ENCODE data around the gene H2BW1.
"Not testable (repeated sequence)": the region's sequence is repeated elsewhere in the genome, so short reads cannot be mapped to it uniquely, and the experiment has no call there.

The H2BW1 gene, protein sequence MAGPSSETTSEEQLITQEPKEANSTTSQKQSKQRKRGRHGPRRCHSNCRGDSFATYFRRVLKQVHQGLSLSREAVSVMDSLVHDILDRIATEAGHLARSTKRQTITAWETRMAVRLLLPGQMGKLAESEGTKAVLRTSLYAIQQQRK

DNA sequence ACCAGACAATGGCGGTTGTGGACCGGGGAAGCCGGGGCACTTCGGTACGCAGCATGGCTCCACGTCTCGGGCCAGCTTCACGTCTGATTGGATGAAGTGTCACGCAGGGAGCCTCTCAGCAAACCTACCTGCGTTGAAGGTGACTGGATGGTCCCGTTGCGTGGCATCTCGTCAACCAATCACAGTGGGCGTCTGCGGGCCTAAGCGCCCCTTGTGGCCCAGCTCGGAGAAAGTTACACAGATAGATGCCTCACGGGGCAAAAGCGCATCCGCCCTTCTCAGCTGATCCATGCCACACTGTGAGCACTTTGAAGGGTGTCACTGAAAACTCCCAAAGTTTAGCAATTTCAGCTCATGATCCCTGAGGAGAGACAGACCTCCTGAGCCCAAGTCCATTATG, at the start of gene H2BW1:
Gene H2BW1 (minus strand): TSS at position 103 of the 400 bp plus-strand sequence. CDS start 132 bp downstream, outside the sequence.
- no peak for DNase-seq

DNA sequence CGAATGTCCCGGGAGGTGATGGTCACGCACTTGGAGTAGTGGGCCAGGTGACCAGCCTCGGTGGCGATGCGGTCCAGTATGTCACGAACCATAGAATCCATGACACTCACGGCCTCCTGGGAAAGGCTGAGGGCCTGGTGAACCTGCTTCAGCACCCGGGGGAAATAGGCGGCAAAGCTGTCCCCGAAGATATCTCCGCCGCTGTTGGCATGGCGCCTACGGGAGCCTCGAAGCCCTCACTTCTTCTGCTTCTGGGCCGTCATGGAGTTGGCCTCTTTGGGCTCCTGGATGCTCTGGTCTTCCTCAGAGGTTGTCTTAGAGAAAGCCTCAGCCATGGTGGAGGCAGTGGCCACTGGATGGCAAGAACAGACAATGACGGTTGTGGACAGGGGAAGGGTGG, 49.1 kb upstream of the H2BW1 start:
- DNase-seq, result not testable (repeated sequence)

DNA sequence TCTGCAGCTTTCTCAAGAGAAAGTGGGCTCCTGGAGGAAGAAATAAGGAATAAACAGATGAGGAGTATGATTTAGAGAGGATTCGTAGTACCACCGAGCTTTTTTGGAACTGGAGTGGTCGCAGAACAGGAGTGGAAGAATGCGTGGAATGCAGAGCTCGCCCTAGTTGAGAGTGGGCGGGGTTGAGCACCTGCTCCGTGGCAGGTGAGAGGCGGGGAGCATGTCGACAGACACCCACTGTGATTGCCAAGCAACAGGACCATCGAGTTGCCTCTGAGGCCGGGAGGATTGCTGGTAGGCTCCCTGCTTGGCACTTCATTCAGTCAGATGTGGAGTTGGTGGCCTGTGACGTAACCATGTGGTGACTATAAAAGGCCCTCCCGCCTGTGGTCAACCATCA, 41.4 kb upstream of the H2BW1 start:
- DNase-seq, result not testable (repeated sequence)

DNA sequence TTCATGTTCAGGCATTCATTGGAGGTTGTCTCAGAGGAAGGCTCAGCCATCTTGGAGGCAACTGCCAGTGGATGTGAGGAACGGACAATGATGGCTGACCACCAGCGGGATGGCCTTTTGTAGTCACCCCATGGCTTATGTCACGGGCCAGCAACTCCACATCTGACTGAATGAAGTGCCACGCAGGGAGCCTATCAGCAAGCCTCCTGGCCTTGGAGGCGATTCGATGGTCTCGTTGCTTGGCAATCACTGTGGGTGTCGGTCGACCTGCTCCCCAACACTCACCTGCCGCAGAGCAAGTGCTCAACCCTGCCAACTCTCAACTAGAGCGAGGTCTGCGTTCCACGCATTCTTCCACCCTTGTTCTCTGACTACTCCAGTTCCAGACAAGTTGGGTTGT, 33.7 kb upstream of the H2BW1 start:
- DNase-seq, result no peak

DNA sequence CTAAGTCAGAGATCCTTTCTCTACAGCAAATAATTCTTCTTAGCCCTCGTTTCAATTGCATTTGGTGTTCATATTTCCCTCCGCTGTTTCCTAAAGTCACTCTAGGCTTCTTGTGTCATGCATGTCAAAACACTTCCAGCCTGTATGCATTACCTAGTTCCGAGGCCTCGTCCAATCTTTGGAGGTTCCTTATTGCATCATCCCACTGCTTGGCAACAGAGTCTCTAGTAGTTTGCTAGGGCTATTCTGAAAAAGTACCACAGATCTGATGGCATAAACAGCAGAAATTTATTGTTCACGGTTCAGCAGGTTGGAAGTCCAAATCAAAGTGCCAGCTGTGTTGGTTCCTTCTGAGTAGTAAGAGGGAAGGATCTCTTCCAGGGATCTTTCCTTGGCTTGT, 32.1 kb upstream of the H2BW1 start:
- DNase-seq, result no peak

DNA sequence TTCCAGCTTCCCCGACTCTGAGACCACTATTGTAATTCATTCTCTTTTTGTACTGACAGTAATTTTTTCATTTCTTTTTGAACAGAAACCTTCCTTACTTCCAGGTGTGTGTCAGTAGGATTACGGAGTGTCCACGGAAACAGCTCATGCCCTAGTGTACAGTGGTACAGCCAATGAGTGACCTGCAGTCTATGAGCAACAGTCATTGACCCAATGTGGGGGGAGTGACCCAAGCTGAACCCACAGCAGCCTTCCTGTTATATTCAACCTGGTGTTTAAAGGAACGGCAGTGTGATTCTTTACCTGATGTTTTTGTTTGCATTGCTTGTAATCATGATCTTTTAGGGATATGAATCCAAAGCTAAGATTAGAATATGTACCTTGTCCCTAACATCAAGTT, 27.5 kb upstream of the H2BW1 start:
- no peak for DNase-seq

DNA sequence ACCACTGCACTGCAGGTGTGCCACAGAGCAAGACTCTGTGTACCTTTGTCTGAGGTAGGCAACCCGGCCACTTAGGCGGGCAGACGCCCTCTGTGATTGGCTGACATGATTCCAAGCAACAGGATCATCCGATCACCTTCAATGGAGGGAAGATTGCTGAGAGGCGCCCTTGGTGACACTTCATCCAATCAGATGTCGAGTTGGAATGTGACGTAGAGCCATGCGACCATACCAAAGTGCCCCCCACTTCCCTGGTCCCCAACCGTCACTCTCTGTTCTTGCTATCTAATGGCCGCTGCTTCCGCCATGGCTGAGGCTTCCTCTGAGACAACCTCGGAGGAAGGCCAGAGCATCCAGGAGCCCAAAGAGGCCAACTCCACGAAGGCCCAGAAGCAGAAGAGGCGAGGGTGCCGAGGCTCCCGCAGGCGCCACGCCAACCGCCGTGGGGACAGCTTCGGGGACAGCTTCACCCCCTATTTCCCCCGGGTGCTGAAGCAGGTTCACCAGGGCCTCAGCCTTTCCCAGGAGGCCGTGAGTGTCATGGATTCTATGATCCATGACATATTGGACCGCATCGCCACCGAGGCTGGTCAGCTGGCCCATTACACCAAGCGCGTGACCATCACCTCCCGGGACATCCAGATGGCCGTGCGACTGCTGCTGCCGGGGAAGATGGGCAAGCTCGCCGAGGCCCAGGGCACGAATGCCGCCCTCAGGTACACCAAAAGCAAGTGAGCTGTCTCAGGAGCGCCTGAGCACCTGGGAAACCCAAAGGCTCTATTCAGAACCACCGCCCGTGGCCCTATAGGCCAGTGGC, 26.4 kb upstream of the H2BW1 start, which contains the start of gene H2BW2:
Gene H2BW2 (plus strand): TSS at position 268 of the 817 bp plus-strand sequence. CDS start 39 bp downstream, at position 307.
- DNase-seq, result no peak

DNA sequence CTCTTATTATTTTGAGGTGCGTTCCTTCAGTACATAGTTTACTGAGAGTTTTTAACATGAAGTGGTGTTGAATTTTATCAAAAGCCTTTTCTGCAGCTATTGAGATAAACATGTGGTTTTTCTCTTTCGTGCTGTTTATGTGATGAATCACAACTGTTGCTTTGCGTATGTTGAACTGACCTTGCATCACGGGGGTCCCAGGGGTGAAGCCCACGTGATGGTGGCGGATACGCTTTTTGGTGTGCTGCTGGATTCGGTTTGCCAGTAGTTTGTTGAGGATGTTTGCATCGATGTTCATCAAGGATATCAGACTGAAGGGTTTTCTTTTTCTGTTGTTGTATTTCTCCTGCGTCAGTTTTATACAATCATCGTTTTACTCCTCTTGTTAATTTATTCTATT, 4.6 kb upstream of the H2BW1 start:
- DNase-seq, result no peak

DNA sequence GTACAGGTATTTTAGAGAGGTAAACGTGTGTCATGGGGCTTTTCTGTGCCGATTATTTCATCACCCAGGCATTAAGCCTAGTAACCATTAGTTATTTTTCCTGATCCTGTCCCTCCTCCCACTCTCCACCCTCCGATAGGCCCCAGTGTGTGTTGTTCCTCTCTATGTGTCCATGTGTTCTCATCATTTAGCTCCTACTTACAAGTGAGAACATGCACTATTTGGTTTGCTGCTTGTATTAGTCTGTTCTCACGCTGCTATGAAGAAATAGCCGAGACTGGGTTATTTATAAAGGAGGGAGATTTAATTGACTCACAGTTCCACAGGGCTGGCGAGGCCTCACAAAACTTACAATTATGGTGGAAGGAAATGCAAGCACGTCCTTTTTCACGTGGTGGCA, 2.1 kb upstream of the H2BW1 start:
- DNase-seq, result not testable (repeated sequence)

DNA sequence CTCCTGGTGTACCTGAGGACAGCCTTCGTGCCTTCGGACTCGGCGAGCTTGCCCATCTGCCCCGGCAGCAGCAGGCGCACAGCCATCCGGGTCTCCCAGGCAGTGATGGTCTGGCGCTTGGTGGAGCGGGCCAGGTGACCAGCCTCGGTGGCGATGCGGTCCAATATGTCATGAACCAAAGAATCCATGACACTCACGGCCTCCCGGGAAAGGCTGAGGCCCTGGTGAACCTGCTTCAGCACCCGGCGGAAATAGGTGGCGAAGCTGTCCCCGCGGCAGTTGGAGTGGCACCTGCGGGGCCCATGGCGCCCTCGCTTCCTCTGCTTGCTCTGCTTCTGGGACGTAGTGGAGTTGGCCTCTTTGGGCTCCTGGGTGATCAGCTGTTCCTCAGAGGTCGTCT, 350 bp downstream of the H2BW1 start:
- DNase-seq, result no peak

DNA sequence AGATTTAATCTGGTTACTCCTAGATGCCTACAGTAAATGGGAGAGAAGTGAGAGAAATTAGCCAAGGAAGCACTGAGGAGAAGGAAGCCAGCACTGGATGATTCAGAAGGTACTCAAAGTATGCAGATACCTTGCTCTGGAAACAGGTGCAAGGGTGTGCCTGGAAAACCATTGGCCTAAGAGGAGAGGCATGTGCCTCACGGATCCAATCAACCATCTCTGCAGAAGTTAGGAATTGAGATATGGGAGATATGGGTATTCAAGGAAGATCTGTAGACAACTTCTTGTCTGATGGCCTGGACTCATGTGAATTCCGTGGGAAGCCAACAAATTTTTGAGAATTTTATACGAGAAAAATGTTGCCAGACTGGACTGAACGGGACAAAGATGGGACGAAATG, 4.7 kb downstream of the H2BW1 start:
- DNase-seq, result no peak

DNA sequence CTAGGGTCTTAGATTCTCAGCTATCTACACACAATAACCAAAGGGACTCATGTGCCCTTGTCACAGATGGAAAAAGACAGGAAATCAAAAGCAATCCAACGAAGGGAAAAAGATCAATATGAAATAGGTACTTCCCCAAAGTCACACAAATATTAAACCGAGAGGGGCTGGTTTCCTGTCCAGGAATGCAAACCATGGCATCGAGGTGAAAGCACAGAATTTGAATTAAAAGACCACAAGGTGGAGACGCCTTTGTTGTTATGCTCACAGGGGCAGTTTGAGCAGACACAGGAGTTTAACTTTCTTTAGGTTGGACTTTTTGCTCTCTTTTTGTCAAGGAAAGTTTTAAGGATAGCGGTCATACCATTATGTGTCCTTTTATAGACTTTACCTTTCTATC, 14.3 kb downstream of the H2BW1 start:
- no peak for DNase-seq

DNA sequence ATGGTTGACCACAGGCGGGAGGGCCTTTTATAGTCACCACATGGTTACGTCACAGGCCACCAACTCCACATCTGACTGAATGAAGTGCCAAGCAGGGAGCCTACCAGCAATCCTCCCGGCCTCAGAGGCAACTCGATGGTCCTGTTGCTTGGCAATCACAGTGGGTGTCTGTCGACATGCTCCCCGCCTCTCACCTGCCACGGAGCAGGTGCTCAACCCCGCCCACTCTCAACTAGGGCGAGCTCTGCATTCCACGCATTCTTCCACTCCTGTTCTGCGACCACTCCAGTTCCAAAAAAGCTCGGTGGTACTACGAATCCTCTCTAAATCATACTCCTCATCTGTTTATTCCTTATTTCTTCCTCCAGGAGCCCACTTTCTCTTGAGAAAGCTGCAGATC, 30.0 kb downstream of the H2BW1 start:
- DNase-seq, result not testable (repeated sequence)

DNA sequence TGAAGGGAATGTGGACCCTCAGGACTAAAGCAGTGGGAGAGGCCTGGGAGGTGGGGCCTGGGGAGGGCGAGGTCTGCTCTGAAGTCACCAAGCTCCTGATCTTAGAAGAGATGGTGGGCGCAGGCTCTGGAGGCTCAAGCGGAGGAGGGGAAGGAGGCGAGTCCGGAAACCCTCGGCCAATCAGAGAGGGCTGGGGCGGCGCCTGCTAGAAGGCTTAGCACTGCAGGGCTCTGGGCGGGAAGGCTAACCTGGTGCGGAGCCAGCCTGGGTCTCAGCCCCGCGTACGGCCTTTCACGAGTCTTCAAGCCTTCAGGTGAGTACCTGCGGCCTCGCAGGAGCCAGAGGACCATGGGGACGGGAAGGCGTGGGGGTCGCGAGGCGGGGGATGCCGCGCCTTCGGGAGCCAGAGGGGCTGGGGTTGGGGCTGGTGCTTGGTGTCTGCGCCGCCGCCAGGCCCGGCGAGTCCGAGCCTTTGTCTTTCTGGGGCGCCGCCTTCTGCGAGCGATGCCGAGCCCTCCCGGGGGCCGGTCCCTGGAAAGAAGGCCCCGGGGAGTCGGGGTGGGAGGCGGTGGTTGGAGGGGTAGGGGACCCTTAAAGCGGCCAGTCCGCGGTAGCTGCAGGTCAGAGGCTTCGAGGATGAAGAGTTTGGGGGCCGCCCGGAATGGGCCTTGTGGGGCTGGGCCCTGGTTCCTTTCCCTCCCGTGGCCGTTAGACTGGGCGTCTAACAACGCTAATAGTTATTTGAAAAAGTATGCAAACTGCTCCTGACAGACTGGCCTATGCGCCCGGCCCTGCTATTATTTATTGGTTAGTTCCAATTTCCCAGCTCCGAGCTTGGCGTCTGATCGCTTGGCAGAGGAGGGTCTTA, 50.9 kb downstream of the H2BW1 start, which contains the start of gene TMSB15B:
Gene TMSB15B (plus strand): TSS at position 217 of the 868 bp plus-strand sequence.
- not testable (repeated sequence) for DNase-seq

Data from RPMI8226 (cell line).